Testis (tissue), 2 donors: ENCODE measurements around the gene GLE1.

ENCODE experiments used
- POLR2A ChIP-seq: fragments of 450-650 bp; IDR thresholded peaks from one replicate; pipeline ENCODE4 v1.6.1; 2017; ENCODE audit warnings: antibody characterized with exemption, mild to moderate bottlenecking, moderate library complexity
- TF ChIP-seq, protein P1 (sequence below), 3 experiments: fragments of 450-650 bp in 2 of 3; fragments of 200-600 bp in 1 of 3; sonication (generic) in 1 of 3; IDR thresholded peaks; one replicate each; pipeline ENCODE4 v1.5.1; 2016 to 2019; ENCODE audit warnings: antibody characterized with exemption in 3 of 3, mild to moderate bottlenecking in 2 of 3, moderate library complexity in 1 of 3

DNA sequence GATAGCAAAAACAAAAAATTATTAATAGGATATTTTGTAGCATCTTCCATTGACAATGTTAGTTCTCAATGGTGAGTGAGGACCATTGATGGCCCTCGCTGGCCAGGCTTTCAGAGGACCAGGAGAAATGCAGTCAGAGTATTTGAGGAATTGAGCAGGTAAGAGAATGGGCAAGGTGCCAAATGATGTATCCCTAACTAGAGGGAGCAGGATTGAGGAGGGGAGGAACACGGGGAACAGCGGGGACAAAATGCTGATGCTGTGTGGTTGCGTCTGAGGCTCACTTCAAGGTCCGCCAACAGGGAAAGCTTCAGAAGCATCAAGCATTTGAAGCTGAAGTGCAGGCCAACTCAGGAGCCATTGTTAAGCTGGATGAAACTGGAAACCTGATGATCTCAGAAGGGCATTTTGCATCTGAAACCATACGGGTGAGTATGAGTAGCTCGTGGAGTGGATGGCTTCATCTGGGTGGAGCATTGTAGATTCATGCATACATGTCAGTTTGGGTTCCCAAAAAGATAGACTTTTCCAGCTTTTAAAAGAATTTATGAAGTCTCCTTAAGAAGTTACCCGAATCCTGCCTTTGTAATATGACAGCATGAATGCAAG, 64.1 kb downstream of the GLE1 start:
- no peak for TF ChIP-seq POLR2A
- TF ChIP-seq, protein P1, sequence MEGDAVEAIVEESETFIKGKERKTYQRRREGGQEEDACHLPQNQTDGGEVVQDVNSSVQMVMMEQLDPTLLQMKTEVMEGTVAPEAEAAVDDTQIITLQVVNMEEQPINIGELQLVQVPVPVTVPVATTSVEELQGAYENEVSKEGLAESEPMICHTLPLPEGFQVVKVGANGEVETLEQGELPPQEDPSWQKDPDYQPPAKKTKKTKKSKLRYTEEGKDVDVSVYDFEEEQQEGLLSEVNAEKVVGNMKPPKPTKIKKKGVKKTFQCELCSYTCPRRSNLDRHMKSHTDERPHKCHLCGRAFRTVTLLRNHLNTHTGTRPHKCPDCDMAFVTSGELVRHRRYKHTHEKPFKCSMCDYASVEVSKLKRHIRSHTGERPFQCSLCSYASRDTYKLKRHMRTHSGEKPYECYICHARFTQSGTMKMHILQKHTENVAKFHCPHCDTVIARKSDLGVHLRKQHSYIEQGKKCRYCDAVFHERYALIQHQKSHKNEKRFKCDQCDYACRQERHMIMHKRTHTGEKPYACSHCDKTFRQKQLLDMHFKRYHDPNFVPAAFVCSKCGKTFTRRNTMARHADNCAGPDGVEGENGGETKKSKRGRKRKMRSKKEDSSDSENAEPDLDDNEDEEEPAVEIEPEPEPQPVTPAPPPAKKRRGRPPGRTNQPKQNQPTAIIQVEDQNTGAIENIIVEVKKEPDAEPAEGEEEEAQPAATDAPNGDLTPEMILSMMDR (IDR thresholded peaks at IDR 0.05): no peak
